ENCODE data around the gene DCAF7.

DCAF7 gene

GRCh38 chr17:63549946-63550816 lies at the start of gene DCAF7:
DCAF7 (plus strand) TSS chr17:63550477; CDS start chr17:63550678, 201 bp downstream.
- peak; percentile 98 to 100 for DNase-seq (ENCODE audit: extremely low read depth in 1 of 2, low read depth in 1 of 2)

GRCh38 chr17:63500543-63501390 lies 49.5 kb upstream of the DCAF7 start:
- no peak for DNase-seq (ENCODE audit: extremely low read depth in 1 of 2, low read depth in 1 of 2)

- no peak for DNase-seq (ENCODE audit: extremely low read depth in 1 of 2, low read depth in 1 of 2)
Measured at GRCh38 chr17:63503341-63503705, 47.0 kb upstream of the DCAF7 start.

- DNase-seq (ENCODE audit: extremely low read depth in 1 of 2, low read depth in 1 of 2), result no peak
Measured at GRCh38 chr17:63504261-63504660, 46.0 kb upstream of the DCAF7 start.

- no peak for DNase-seq (ENCODE audit: extremely low read depth in 1 of 2, low read depth in 1 of 2)
Measured at GRCh38 chr17:63505341-63505740, 44.9 kb upstream of the DCAF7 start.

- DNase-seq (ENCODE audit: extremely low read depth in 1 of 2, low read depth in 1 of 2), result no peak
Measured at GRCh38 chr17:63506627-63507026, 43.6 kb upstream of the DCAF7 start.

GRCh38 chr17:63511331-63511730 lies 38.9 kb upstream of the DCAF7 start:
- no peak for DNase-seq (ENCODE audit: extremely low read depth in 1 of 2, low read depth in 1 of 2)

GRCh38 chr17:63512388-63512787 lies 37.9 kb upstream of the DCAF7 start:
- DNase-seq (ENCODE audit: extremely low read depth in 1 of 2, low read depth in 1 of 2), result no peak

GRCh38 chr17:63512896-63513644 lies 37.2 kb upstream of the DCAF7 start:
- DNase-seq (ENCODE audit: extremely low read depth in 1 of 2, low read depth in 1 of 2), result no peak

GRCh38 chr17:63514477-63514876 lies 35.8 kb upstream of the DCAF7 start:
- DNase-seq (ENCODE audit: extremely low read depth in 1 of 2, low read depth in 1 of 2), result no peak

- no peak for DNase-seq (ENCODE audit: extremely low read depth in 1 of 2, low read depth in 1 of 2)
Measured at GRCh38 chr17:63514974-63515373, 35.3 kb upstream of the DCAF7 start.

- no peak for DNase-seq (ENCODE audit: extremely low read depth in 1 of 2, low read depth in 1 of 2)
Measured at GRCh38 chr17:63515426-63515825, 34.9 kb upstream of the DCAF7 start.

GRCh38 chr17:63516910-63517824 lies 33.1 kb upstream of the DCAF7 start:
- no peak for DNase-seq (ENCODE audit: extremely low read depth in 1 of 2, low read depth in 1 of 2)

GRCh38 chr17:63517825-63518534 lies 32.3 kb upstream of the DCAF7 start:
- DNase-seq (ENCODE audit: extremely low read depth in 1 of 2, low read depth in 1 of 2), result no peak

- DNase-seq (ENCODE audit: extremely low read depth in 1 of 2, low read depth in 1 of 2), result no peak
Measured at GRCh38 chr17:63519116-63519881, 31.0 kb upstream of the DCAF7 start.

- no peak for DNase-seq (ENCODE audit: extremely low read depth in 1 of 2, low read depth in 1 of 2)
Measured at GRCh38 chr17:63519972-63520882, 30.1 kb upstream of the DCAF7 start.

GRCh38 chr17:63523253-63523855 lies 26.9 kb upstream of the DCAF7 start, which contains the start of gene KCNH6:
KCNH6 (plus strand) TSS chr17:63523358; CDS start chr17:63523414, 56 bp downstream.
- no peak for DNase-seq (ENCODE audit: extremely low read depth in 1 of 2, low read depth in 1 of 2)
